Ramos (cell line): ENCODE data around the gene FGF7.
"Not testable (repeated sequence)": the region's sequence is repeated elsewhere in the genome, so short reads cannot be mapped to it uniquely, and the experiment has no call there.

Source experiments
- in situ Hi-C: fragments of 300-500 bp; cut with MboI; formaldehyde crosslinking; loops from one replicate; pipeline ENCODE4 v1.14.3; 2022; ENCODE audit warnings: low sequenced_read_pairs; ENCODE audit not compliant: unreplicated experiment

FGF7 gene

GRCh38 chr15:49490966-49491365 is 67.9 kb downstream of the FGF7 start:
- in situ Hi-C loops: no loop called here

- in situ Hi-C loops: no loop called here
These were observed 69.1 kb downstream of the FGF7 start for GRCh38 chr15:49492151-49492550.

- in situ Hi-C loops: no loop called here
These were observed 69.8 kb downstream of the FGF7 start for GRCh38 chr15:49492830-49493229.

DNA sequence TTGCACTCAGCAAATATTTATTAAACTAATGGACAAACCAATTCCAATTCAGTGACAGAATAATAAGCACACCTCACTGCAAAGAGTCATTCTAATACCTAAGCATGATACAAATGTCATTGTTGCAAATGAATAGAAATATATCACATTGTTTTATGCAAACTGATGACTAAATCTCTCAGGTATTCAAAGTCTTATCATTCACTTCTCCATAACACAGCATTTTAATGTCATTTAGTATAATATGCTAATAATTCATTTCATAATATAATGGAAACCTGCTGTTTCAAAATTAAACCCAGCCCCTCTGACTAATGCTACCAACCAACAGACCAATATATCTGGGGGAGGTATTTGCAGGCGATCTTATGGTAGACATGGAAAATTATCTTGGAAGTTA is 71.8 kb downstream of the FGF7 start:
- in situ Hi-C loops: no loop called here

GRCh38 chr15:49495993-49496753 is 73.1 kb downstream of the FGF7 start:
- in situ Hi-C loops: no loop called here

DNA sequence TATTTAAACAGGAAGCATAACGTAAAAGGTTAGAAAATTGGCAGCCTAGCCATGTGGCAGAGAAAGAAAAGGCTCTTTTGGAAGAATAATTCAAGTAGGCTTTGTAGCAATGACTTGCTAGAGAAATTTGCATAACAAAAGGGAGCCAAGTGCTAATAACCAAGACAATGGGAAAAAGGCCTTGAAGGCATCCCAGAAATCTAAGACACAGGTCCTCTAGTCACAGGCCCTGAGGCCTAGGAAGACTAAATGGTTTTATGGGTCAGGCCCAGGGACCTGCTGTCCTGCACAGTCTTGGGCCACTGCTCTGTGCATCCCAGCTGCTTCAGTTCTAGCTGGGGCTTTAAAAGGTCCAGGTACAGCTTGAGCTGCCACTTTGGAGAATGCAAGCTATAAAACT is 78.5 kb downstream of the FGF7 start:
- in situ Hi-C loops: no loop called here

DNA sequence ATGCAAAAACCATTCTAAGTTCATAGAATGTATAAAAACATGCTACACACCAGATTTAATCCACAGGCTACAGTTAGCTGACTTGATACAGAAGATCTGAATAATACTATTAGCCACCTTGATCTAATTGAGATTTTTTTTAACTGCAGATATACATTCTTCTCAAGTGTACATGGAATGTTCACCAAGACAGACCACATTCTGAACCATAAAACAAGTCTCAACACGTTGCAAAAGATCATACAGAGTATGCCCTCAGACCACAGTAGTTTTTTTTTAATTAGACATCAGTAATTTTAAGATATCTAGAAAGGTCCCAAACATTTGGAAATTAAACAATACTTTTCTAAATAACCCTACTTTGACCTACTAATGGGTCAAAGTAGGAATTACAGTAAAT is 83.3 kb downstream of the FGF7 start:
- in situ Hi-C loops: no loop called here

DNA sequence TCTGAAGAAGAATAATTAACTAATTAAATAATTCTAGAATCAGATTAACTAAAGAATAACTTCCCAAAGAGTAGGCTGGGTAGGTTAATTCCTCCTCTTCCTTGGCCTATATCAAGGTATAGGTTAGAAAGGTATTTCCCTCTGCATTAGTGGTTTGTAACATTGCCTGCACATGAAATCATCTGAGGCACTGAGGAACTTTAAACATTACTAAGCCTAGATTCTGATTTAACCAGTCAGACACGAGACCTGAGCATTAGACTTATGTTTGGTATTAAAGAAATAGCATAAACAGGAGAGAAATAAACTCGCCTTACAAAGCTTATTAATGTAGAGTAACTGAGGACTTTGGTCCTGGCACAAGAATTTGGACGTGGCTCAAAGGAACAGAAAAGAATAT is 84.2 kb downstream of the FGF7 start:
- in situ Hi-C loops: no loop called here

GRCh38 chr15:49512739-49513138 is 89.7 kb downstream of the FGF7 start:
- in situ Hi-C loops: not testable (repeated sequence)

- in situ Hi-C loops: no loop called here
These were observed 98.8 kb downstream of the FGF7 start for GRCh38 chr15:49521802-49522201.

GRCh38 chr15:49528289-49528688 is 105.2 kb downstream of the FGF7 start:
- in situ Hi-C loops: no loop called here

DNA sequence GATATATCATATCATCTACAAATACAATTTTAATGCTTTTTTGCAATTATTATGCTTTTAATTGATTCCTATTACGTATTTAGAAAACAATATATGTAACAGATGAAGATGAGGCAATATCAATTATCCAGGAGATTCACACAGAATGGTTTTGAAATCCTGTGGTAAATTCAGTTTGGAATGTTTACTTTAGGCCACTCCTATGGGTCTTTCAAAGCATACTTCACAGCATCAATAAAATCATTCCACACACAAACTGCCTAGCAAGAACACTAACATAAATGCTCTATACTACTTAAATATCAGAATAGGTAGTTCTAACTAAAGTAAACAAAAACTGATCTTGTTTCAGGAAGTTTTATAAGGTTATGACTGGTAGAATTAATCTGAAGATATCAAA is 107.0 kb downstream of the FGF7 start:
- in situ Hi-C loops: no loop called here
